Measurements from ENCODE around the gene ETF1.
A peak's percentile ranks its signal among the peaks of the same experiment; 100 is the strongest.
"Not testable (repeated sequence)": the region's sequence is repeated elsewhere in the genome, so short reads cannot be mapped to it uniquely, and the experiment has no call there.

The ETF1 gene

GRCh38 chr5:138488481-138488945 is 54.5 kb downstream of the ETF1 start:
- 80% methylated on average over 5 of the region's 5 CpGs for WGBS
- Histone ChIP-seq H3K9ac (ENCODE audit: low read depth, low read length) (no peak overlapping the region), H3K36me3 (ENCODE audit: insufficient read depth, low read length) (no peaks in the 10 kb centered on the region), H3K9me3 (ENCODE audit: insufficient read depth, low read depth, low read length) (no peaks in the 10 kb centered on the region), H3K27me3 (ENCODE audit: insufficient read depth, low read length) (peaks cover 40% of the 10 kb centered on the region), H3K4me1 (ENCODE audit: insufficient read depth, low read length) (peaks cover 18% of the 10 kb centered on the region), H3K4me3 (ENCODE audit: low read length) (no peak overlapping the region), H3K27ac (ENCODE audit: low read depth, low read length) (no peak overlapping the region)

DNA sequence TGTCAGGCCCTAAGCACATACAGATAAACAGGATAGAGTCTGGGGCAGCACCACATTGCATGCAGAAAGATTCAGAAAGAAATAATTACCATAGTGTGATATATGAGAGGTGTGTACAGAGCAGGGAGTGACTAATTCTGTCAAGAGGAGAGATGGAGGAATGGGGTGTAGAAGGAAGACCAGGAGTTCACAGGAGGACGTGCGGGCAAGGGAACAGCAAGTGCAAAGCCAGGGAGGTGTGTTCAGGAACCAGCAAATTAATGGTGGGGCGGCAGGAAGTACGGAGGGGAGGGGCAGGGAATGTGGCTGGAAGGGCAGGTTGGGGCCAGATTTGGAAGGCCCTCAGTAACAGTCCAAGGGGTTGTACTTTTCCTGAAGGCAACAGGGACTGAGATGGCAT is 60.4 kb downstream of the ETF1 start:
- Histone ChIP-seq H3K4me1 (ENCODE audit: insufficient read depth, low read length) (0 out of 2 replicates have a peak, but pooled peaks cover 8% of the 10 kb centered on the region), H3K27me3 (ENCODE audit: insufficient read depth, low read length) (no peaks in the 10 kb centered on the region; the same call in 1 of the 2 replicates), H3K9me3 (ENCODE audit: insufficient read depth, low read depth, low read length) (no peaks in the 10 kb centered on the region), H3K27ac (ENCODE audit: low read depth, low read length) (no peak overlapping the region), H3K9ac (ENCODE audit: low read depth, low read length) (no peak overlapping the region), H3K36me3 (ENCODE audit: insufficient read depth, low read length) (no peaks in the 10 kb centered on the region), H3K4me3 (ENCODE audit: low read length) (no peak overlapping the region)
- WGBS: 65% methylated on average over 4 of the region's 4 CpGs

DNA sequence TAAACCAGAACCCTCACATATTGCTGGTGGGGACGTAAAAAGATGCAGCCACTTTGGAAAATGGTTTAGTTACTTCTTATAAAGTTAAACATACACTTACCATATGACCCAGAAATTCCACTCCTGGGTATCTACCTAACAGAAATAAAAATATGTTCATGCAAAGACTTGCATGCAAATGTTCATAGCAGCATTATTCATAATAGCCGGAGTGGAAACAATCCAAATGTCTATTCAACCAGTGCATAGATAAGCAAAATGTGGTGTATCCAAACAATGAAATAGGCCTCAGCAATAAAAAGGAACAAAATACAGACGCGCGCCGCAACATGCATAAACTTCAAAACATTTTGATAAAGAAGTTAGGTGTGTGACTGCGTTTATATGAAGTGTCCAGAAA is 66.1 kb downstream of the ETF1 start:
- 95% methylated on average over 6 of the region's 7 CpGs for WGBS
- no peak overlapping the region for H3K27ac ChIP-seq (ENCODE audit: low read depth, low read length)
- H3K27me3 ChIP-seq (ENCODE audit: insufficient read depth, low read length): no peaks in the 10 kb centered on the region
- no peaks in the 10 kb centered on the region for H3K36me3 ChIP-seq (ENCODE audit: insufficient read depth, low read length)
- no peak overlapping the region for H3K9ac ChIP-seq (ENCODE audit: low read depth, low read length)
- no peaks in the 10 kb centered on the region for H3K4me1 ChIP-seq (ENCODE audit: insufficient read depth, low read length)
- no peak overlapping the region for H3K4me3 ChIP-seq (ENCODE audit: low read length)
- no peaks in the 10 kb centered on the region for H3K9me3 ChIP-seq (ENCODE audit: insufficient read depth, low read depth, low read length)

DNA sequence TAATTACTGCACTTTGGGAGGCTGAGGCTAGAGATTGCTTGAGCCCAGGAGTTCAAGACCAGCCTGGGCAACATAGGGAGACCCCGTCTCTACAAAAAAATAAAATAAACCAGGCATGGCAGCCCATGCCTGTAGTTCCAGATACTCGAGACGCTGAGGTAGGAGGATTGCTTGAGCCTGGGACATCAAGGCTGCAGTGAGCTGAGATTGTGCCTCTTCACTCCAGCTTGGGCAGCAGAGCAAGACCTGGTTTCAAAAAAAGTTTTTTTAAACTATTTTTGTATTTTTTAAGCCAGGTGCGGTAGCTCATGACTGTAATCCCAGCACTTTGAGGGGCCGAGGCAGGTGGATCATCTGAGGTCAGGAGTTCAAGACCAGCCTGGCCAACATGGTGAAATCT is 69.9 kb downstream of the ETF1 start:
- not testable (repeated sequence) for H3K4me3 ChIP-seq (ENCODE audit: low read length); H3K27me3 ChIP-seq (ENCODE audit: insufficient read depth, low read length); H3K9me3 ChIP-seq (ENCODE audit: insufficient read depth, low read depth, low read length); H3K4me1 ChIP-seq (ENCODE audit: insufficient read depth, low read length); H3K36me3 ChIP-seq (ENCODE audit: insufficient read depth, low read length); H3K9ac ChIP-seq (ENCODE audit: low read depth, low read length); H3K27ac ChIP-seq (ENCODE audit: low read depth, low read length)
- 98% methylated on average over 5 of the region's 5 CpGs for WGBS

GRCh38 chr5:138472353-138472752 is 70.7 kb downstream of the ETF1 start:
- H3K27me3 ChIP-seq (ENCODE audit: insufficient read depth, low read length): peaks cover 2% of the 10 kb centered on the region
- no peak overlapping the region for H3K27ac ChIP-seq (ENCODE audit: low read depth, low read length)
- H3K36me3 ChIP-seq (ENCODE audit: insufficient read depth, low read length): no peaks in the 10 kb centered on the region
- no peak overlapping the region for H3K4me3 ChIP-seq (ENCODE audit: low read length)
- WGBS: 45% methylated on average over 5 of the region's 6 CpGs
- no peaks in the 10 kb centered on the region for H3K4me1 ChIP-seq (ENCODE audit: insufficient read depth, low read length)
- H3K9me3 ChIP-seq (ENCODE audit: insufficient read depth, low read depth, low read length): no peaks in the 10 kb centered on the region
- H3K9ac ChIP-seq (ENCODE audit: low read depth, low read length): 0 out of 2 replicates have a peak overlapping the region, but pooled peaks have one; percentile 15

DNA sequence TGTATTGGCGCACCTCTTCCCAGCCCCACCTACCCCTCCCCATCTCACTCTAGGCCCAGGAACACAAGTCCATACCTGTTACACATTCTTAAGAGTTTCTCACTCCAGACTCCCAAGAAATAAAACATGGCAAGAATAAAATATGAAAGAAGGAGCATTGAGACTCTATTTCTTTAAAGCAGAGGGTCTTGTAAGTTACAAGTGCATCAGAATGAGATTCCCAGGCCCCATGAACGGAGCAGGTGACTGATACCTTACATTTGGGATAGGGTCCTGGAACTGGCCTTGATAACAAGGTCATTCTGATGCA is 72.0 kb downstream of the ETF1 start:
- WGBS: 87% methylated on average over 2 of the region's 2 CpGs

GRCh38 chr5:138470322-138471051 is 72.5 kb downstream of the ETF1 start:
- no peaks in the 10 kb centered on the region; the same call in 1 of the 2 replicates for H3K4me1 ChIP-seq (ENCODE audit: insufficient read depth, low read length)
- 93% methylated on average over 2 of the region's 3 CpGs for WGBS
- no peaks in the 10 kb centered on the region for H3K36me3 ChIP-seq (ENCODE audit: insufficient read depth, low read length)
- H3K9me3 ChIP-seq (ENCODE audit: insufficient read depth, low read depth, low read length): no peaks in the 10 kb centered on the region
- H3K4me3 ChIP-seq (ENCODE audit: low read length): no peak overlapping the region
- H3K27me3 ChIP-seq (ENCODE audit: insufficient read depth, low read length): peaks cover 21% of the 10 kb centered on the region
- H3K27ac ChIP-seq (ENCODE audit: low read depth, low read length): no peak overlapping the region
- H3K9ac ChIP-seq (ENCODE audit: low read depth, low read length): no peak overlapping the region

More for the DNA sequence above, 72.0 kb downstream of the ETF1 start:
- no peak overlapping the region for H3K27ac ChIP-seq (ENCODE audit: low read depth, low read length)
- H3K27me3 ChIP-seq (ENCODE audit: insufficient read depth, low read length): peaks cover 16% of the 10 kb centered on the region
- no peak overlapping the region for H3K9ac ChIP-seq (ENCODE audit: low read depth, low read length)
- H3K9me3 ChIP-seq (ENCODE audit: insufficient read depth, low read depth, low read length): no peaks in the 10 kb centered on the region
- no peaks in the 10 kb centered on the region; the same call in 1 of the 2 replicates for H3K4me1 ChIP-seq (ENCODE audit: insufficient read depth, low read length)
- H3K36me3 ChIP-seq (ENCODE audit: insufficient read depth, low read length): no peaks in the 10 kb centered on the region
- no peak overlapping the region for H3K4me3 ChIP-seq (ENCODE audit: low read length)

DNA sequence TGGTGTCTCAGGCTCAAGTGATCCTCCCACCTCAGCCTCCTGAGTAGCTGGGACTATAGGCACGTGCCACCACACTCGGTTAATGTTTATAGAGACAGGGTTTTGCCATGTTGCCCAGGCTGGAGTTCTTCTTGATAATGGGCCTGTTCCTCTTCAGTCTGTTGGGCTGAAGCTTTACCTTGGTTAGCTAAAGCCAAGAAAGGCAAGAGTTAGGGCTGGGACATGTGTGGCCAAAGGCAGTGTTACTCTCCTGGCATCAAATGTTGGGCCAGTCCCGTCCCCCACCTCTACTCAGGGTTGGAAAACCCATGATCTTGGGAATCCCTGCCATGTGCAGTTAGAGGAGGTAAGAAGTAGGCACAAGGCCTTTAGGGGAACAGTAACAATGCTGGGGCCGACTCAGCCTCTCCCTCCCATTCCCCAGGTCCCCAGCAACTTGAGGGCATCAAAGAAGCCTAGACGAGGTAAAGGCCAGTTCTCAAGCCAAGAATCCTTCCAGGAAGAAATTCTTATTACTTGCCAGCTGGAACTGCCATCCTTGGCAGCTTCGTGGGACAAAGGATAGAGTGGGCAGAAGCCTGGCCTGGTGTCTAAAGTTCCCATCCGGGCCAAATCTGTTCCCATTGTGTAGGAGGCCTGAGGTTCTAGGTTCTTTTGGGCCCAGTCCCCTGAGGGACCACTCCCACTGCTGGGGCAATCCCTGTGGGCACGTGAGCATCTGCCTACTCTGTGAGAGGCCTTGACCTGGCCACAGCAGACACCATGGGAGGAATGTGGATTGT is 73.3 kb downstream of the ETF1 start:
- Histone ChIP-seq H3K9ac (ENCODE audit: low read depth, low read length) (no peak overlapping the region), H3K27ac (ENCODE audit: low read depth, low read length) (no peak overlapping the region; the same call in 1 of the 2 replicates), H3K36me3 (ENCODE audit: insufficient read depth, low read length) (no peaks in the 10 kb centered on the region), H3K4me3 (ENCODE audit: low read length) (no peak overlapping the region), H3K9me3 (ENCODE audit: insufficient read depth, low read depth, low read length) (no peaks in the 10 kb centered on the region), H3K4me1 (ENCODE audit: insufficient read depth, low read length) (no peaks in the 10 kb centered on the region; the same call in 1 of the 2 replicates), H3K27me3 (ENCODE audit: insufficient read depth, low read length) (peaks cover 21% of the 10 kb centered on the region)
- WGBS: 89% methylated on average over 8 of the region's 8 CpGs

DNA sequence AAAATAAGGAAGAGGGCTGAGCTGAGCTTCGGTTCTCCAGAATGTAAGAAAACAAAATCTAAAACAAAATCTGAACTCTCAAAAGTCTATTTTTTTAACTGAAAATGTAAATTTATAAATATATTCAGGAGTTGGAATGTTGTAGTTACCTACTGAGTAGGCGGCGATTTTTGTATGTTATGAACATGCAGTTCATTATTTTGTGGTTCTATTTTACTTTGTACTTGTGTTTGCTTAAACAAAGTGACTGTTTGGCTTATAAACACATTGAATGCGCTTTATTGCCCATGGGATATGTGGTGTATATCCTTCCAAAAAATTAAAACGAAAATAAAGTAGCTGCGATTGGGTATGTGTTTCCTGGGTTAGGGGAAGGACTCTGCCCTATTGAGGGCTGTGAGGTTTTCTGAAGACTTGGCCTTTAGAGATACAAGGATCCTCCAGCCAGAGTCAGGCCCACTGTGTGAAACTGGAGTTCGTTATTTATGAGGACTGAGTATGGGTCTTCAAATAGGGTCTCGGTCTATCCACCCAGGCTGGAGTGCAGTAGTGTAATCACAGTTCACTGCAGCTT is 74.0 kb downstream of the ETF1 start:
- Histone ChIP-seq H3K36me3 (ENCODE audit: insufficient read depth, low read length) (no peaks in the 10 kb centered on the region), H3K9me3 (ENCODE audit: insufficient read depth, low read depth, low read length) (no peaks in the 10 kb centered on the region), H3K27me3 (ENCODE audit: insufficient read depth, low read length) (peaks cover 21% of the 10 kb centered on the region), H3K4me1 (ENCODE audit: insufficient read depth, low read length) (no peaks in the 10 kb centered on the region; the same call in 1 of the 2 replicates), H3K27ac (ENCODE audit: low read depth, low read length) (no peak overlapping the region; the same call in 1 of the 2 replicates), H3K9ac (ENCODE audit: low read depth, low read length) (no peak overlapping the region), H3K4me3 (ENCODE audit: low read length) (no peak overlapping the region)
- WGBS: 96% methylated on average over 7 of the region's 8 CpGs

DNA sequence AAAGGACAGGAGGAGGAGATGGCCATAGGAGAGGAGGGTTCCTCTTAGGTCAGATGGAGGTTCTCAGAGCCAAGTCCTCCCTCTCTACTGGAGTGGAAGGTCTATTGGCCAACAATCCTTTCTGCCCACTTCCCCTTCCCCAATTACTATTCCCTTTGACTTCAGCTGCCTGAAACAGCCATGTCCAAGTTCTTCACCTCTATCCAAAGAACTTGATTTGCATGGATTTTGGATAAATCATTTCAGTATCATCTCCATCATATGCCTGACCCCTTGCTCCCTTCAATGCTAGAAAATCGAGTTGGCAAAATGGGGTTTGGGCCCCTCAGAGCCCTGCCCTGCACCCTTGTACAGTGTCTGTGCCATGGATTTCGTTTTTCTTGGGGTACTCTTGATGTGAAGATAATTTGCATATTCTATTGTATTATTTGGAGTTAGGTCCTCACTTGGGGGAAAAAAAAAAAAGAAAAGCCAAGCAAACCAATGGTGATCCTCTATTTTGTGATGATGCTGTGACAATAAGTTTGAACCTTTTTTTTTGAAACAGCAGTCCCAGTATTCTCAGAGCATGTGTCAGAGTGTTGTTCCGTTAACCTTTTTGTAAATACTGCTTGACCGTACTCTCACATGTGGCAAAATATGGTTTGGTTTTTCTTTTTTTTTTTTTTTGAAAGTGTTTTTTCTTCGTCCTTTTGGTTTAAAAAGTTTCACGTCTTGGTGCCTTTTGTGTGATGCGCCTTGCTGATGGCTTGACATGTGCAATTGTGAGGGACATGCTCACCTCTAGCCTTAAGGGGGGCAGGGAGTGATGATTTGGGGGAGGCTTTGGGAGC is 74.7 kb downstream of the ETF1 start:
- H3K27ac ChIP-seq (ENCODE audit: low read depth, low read length): no peak overlapping the region
- WGBS: 87% methylated on average over 7 of the region's 7 CpGs
- H3K4me1 ChIP-seq (ENCODE audit: insufficient read depth, low read length): no peaks in the 10 kb centered on the region; the same call in 1 of the 2 replicates
- no peaks in the 10 kb centered on the region for H3K9me3 ChIP-seq (ENCODE audit: insufficient read depth, low read depth, low read length)
- H3K36me3 ChIP-seq (ENCODE audit: insufficient read depth, low read length): no peaks in the 10 kb centered on the region
- peaks cover 21% of the 10 kb centered on the region for H3K27me3 ChIP-seq (ENCODE audit: insufficient read depth, low read length)
- H3K4me3 ChIP-seq (ENCODE audit: low read length): no peak overlapping the region
- no peak overlapping the region for H3K9ac ChIP-seq (ENCODE audit: low read depth, low read length)

All from HUES64 (cell line).